DOHH2 (cell line): ENCODE measurements around the gene CELF1.

Source experiments
- CTCF ChIP-seq: fragments of 200-600 bp; sonication (generic); IDR thresholded peaks from one replicate; pipeline ENCODE4 v1.5.1; 2014; ENCODE audit warnings: antibody characterized with exemption, mild to moderate bottlenecking, low read depth, low read length; ENCODE audit not compliant: poor library complexity, severe bottlenecking
- EZH2phosphoT487 ChIP-seq: fragments of 200-600 bp; sonication (generic); IDR thresholded peaks from 2 replicates; pipeline ENCODE4 v1.6.1; 2017; ENCODE audit warnings: borderline replicate concordance, mild to moderate bottlenecking, antibody characterized with exemption, low read length, moderate library complexity, mixed read lengths

DNA sequence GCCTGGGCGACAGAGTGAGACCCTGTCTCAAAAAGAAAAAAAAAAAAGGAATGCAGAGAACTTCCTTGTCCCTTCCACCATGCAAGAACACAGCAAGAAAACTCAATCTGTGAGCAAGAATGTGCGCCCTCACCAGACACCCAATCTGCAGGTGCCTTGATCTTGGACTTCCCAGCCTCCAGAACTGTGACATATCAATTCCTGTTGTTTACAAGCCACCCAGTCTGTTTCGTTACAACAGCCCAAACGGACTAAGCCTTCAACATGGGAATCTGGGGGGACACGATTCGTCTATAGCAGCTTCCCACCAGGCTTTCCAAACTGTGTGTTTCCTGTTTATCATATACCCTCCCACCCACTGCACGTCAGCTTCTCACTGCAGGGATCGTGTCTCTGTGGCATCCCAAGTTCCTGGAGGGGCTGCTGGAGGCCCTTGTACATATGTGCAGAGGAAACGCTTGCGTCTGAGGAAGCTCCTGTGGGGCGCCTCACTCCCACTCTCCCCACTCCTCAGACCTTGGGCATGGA is 115.7 kb downstream of the CELF1 start:
- no peak for TF ChIP-seq CTCF
- TF ChIP-seq EZH2phosphoT487 = no peak
